CD4-positive, alpha-beta T cell treated with Interleukin-4 for 1 hour (primary cell): ENCODE results near the gene RARA.

Experiments used
- DNase-seq, 2 donors: peaks; one replicate each; pipeline ENCODE4 v3.0.0-alpha.2; 2020 to 2022

RARA gene

GRCh38 chr17:40329839-40330794, 21.1 kb downstream of the RARA start:
- peak; percentile 58 to 78 for DNase-seq

- no peak for DNase-seq
These were observed 22.0 kb downstream of the RARA start for GRCh38 chr17:40330850-40331470.

- no peak for DNase-seq
These were observed 23.0 kb downstream of the RARA start for GRCh38 chr17:40331743-40332641.

- peak in 1 of 2 donors; percentile 47 for DNase-seq
These were observed 24.9 kb downstream of the RARA start for GRCh38 chr17:40333781-40334448.

- no peak for DNase-seq
These were observed 26.6 kb downstream of the RARA start for GRCh38 chr17:40335620-40336019.

- no peak for DNase-seq
These were observed 28.4 kb downstream of the RARA start for GRCh38 chr17:40337351-40337750.

- peak in 1 of 2 donors; percentile 38 for DNase-seq
These were observed 29.1 kb downstream of the RARA start for GRCh38 chr17:40338058-40338457.

GRCh38 chr17:40338941-40339649, 30.1 kb downstream of the RARA start:
- DNase-seq: no peak

- DNase-seq: no peak
These were observed 31.3 kb downstream of the RARA start for GRCh38 chr17:40340327-40340726.

- DNase-seq: peak; percentile 93 to 96
These were observed 32.2 kb downstream of the RARA start for GRCh38 chr17:40340880-40341807.

- DNase-seq: peak; percentile 45 to 63
These were observed 33.0 kb downstream of the RARA start for GRCh38 chr17:40341808-40342503.

- DNase-seq: no peak
These were observed 33.7 kb downstream of the RARA start for GRCh38 chr17:40342504-40343218.

- DNase-seq: peak in 1 of 2 donors; percentile 73
These were observed 34.5 kb downstream of the RARA start for GRCh38 chr17:40343219-40344119.

GRCh38 chr17:40344421-40345160, 35.6 kb downstream of the RARA start:
- DNase-seq: peak in 1 of 2 donors; percentile 49

- DNase-seq: peak; percentile 41 to 54
These were observed 36.4 kb downstream of the RARA start for GRCh38 chr17:40345161-40345993.

GRCh38 chr17:40345994-40346764, 37.2 kb downstream of the RARA start:
- DNase-seq: no peak
